Measurements from ENCODE around the gene TENM3.

DNA sequence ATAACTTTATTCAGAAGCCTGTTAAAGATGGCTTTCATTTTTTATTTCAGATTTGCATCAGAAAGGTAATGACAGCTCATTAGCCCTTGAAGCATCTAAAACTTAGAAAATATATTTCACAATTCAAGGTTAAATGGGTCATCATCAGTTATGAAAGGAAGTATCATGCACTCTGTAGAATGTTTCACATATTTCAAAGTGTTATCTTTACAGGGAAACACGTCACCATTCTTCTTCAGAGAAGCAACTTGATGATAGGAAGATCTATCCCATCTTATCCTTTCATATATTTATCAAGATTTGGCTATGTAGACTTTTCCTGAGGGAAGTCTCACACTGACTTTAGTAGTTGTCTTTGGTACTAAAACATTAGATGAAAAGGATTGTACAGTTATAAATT is 277.8 kb downstream of the TENM3 start:
- TF ChIP-seq, protein P1, sequence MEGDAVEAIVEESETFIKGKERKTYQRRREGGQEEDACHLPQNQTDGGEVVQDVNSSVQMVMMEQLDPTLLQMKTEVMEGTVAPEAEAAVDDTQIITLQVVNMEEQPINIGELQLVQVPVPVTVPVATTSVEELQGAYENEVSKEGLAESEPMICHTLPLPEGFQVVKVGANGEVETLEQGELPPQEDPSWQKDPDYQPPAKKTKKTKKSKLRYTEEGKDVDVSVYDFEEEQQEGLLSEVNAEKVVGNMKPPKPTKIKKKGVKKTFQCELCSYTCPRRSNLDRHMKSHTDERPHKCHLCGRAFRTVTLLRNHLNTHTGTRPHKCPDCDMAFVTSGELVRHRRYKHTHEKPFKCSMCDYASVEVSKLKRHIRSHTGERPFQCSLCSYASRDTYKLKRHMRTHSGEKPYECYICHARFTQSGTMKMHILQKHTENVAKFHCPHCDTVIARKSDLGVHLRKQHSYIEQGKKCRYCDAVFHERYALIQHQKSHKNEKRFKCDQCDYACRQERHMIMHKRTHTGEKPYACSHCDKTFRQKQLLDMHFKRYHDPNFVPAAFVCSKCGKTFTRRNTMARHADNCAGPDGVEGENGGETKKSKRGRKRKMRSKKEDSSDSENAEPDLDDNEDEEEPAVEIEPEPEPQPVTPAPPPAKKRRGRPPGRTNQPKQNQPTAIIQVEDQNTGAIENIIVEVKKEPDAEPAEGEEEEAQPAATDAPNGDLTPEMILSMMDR (conservative IDR thresholded peaks at IDR 0.05) = no peak
- TF ChIP-seq ZFX (IDR thresholded peaks at IDR 0.05) = no peak

Measured in C4-2B (cell line).